WERI-Rb-1 (cell line): ENCODE results near the gene ZIC4.

Experiments used
- DNase-seq: peaks from one replicate; pipeline ENCODE4 v3.0.0-alpha.2; 2020
- H3K27ac ChIP-seq: fragments of 250-450 bp; sonication (Bioruptor Pico); 2 replicates; pipeline ENCODE4 v1.5.1; 2020; ENCODE audit warnings: mild to moderate bottlenecking, moderate library complexity
- H3K27me3 ChIP-seq: fragments of 250-450 bp; sonication (Bioruptor Pico); 2 replicates; pipeline ENCODE4 v1.5.1; 2021; ENCODE audit warnings: mild to moderate bottlenecking, low read depth, moderate library complexity; ENCODE audit not compliant: insufficient read depth, severe bottlenecking
- H3K36me3 ChIP-seq: fragments of 250-450 bp; sonication (Bioruptor Pico); 2 replicates; pipeline ENCODE4 v1.5.1; 2020; ENCODE audit warnings: mild to moderate bottlenecking, moderate library complexity
- H3K4me3 ChIP-seq: 2 replicates; pipeline ENCODE4 v1.5.1; 2011; ENCODE audit warnings: low read depth, mild to moderate bottlenecking, control low read depth, low read length
- H3K9me3 ChIP-seq: fragments of 250-450 bp; sonication (Bioruptor Pico); 2 replicates; pipeline ENCODE4 v1.5.1; 2021; ENCODE audit warnings: mild to moderate bottlenecking, moderate library complexity; ENCODE audit not compliant: severe bottlenecking
- TF ChIP-seq, protein P1 (sequence below): IDR thresholded peaks from 2 replicates; pipeline ENCODE4 v1.5.1; 2011; ENCODE audit warnings: low read depth, mild to moderate bottlenecking, control low read depth, inconsistent platforms, low read length

Gene ZIC4

DNA sequence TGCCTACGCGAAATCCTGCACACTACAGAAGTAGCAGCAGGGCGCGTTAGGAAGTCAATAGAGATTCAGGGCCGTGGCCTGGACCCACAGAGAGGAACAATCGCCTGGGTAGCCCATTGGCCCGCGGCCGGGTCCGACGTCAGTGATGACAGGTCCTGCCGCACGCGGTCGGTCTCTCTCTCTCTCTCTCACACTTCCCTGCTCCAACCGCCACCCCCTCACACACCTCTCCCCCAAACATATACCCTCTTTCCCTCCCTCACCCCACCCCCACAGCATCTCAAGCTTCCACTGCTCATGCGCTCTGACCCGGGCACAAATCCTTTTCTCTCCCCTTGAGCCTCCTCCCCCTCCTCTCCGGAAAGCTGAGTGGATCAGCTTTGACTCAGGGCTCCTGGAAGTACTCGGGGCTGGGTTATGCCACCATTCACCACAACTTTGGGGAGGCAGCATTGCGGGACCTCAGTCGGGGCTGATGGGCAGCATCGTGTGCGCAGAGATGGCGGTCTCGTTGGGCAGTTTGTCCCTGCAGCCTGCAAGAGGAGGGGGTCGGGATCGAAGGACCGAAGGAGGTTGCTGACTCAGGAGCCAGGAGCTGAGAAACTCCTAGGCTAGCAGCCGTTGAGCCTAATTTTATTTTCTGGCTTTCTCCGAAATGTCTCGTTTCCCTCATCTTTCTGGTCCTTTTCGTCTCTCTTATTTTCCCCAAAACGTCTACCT lies 9.0 kb downstream of the ZIC4 start:
- Histone ChIP-seq H3K9me3 (no peaks in the 10 kb centered on the region), H3K27me3 (no peaks in the 10 kb centered on the region), H3K4me3 (no peak overlapping the region), H3K27ac (no peak overlapping the region), H3K36me3 (peaks cover 5% of the 10 kb centered on the region)
- TF ChIP-seq, protein P1, sequence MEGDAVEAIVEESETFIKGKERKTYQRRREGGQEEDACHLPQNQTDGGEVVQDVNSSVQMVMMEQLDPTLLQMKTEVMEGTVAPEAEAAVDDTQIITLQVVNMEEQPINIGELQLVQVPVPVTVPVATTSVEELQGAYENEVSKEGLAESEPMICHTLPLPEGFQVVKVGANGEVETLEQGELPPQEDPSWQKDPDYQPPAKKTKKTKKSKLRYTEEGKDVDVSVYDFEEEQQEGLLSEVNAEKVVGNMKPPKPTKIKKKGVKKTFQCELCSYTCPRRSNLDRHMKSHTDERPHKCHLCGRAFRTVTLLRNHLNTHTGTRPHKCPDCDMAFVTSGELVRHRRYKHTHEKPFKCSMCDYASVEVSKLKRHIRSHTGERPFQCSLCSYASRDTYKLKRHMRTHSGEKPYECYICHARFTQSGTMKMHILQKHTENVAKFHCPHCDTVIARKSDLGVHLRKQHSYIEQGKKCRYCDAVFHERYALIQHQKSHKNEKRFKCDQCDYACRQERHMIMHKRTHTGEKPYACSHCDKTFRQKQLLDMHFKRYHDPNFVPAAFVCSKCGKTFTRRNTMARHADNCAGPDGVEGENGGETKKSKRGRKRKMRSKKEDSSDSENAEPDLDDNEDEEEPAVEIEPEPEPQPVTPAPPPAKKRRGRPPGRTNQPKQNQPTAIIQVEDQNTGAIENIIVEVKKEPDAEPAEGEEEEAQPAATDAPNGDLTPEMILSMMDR, result no peak
- DNase-seq, result no peak

DNA sequence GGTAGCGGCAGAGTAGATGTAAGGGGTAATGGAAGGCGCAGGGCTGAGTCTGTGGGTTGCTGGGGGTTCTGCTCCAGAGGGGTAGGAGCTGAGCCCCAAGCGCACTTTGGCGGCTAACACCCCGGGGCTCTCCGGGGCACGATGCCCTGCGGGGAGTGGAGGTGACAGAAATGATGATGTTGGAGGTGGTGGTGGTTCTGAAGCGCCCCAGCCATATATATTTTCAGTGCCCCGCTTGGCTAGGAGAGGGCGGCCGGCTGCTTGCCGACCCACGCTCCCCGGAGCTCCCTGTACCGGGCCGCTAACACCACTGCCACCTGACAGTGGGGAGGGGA lies 9.7 kb downstream of the ZIC4 start:
- no peaks in the 10 kb centered on the region for H3K27me3 ChIP-seq
- DNase-seq, result no peak

GRCh38 chr3:147395899-147396711 lies 10.2 kb downstream of the ZIC4 start:
- Histone ChIP-seq H3K27me3 (no peaks in the 10 kb centered on the region), H3K36me3 (peaks cover 5% of the 10 kb centered on the region), H3K9me3 (no peaks in the 10 kb centered on the region), H3K4me3 (no peak overlapping the region), H3K27ac (no peak overlapping the region)
- DNase-seq, result no peak
- TF ChIP-seq, protein P1, result no peak

More for the DNA sequence above, 9.7 kb downstream of the ZIC4 start:
- Histone ChIP-seq H3K9me3 (no peaks in the 10 kb centered on the region), H3K4me3 (no peak overlapping the region), H3K27ac (no peak overlapping the region), H3K36me3 (peaks cover 5% of the 10 kb centered on the region)
- TF ChIP-seq, protein P1, result no peak

GRCh38 chr3:147394884-147395225 lies 11.5 kb downstream of the ZIC4 start:
- no peak overlapping the region for H3K4me3 ChIP-seq

DNA sequence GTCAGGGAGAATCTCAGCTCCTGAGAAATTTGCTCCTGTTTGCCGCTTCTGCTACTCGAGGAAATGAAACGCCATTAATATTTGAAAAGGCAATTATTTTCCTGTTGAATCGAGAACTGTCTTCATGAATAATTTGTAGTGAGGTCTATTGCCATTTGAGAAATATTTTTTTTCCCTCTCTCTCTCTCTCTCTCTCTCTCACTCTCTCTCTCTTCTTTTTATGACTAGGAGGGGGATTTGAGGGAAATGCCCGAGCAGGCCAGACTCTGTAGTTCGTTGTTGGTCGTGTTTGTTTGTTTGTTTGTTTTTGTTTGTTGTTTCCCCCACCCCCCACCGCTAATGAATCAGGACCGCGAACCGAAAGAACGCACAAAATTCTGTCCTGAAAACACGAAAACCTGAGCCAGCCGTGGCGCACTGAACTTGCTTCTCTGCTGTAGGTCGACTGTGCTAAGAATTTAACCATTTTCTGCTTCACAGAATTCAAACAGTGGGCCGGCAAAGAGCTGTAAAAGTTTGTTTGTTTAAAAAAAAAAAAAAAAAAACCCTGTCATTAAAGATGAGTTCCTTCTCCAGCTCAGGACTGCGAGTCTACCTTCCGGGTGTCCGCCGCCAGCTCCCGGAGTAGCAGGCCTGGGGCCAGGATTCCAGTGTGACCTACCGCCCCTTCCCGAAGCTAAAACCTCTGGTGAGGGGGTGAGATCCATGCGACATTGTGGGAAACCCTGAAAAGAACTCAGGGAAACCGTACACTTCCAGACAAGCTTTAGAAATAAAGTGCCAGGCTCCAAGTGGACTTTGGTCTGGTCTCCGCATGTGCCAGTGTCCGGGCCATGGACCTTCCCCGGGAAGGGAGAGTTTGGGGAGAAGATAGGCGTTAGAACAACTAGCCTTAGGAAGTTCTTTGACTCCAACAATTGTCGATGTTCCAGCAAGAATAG lies 12.1 kb downstream of the ZIC4 start:
- H3K36me3 ChIP-seq, result peaks cover 5% of the 10 kb centered on the region
- peak overlapping the region; percentile 81 for H3K4me3 ChIP-seq
- no peak for DNase-seq
- H3K27me3 ChIP-seq, result no peaks in the 10 kb centered on the region
- TF ChIP-seq, protein P1, result no peak
- H3K9me3 ChIP-seq, result no peaks in the 10 kb centered on the region
- H3K27ac ChIP-seq, result peak overlapping the region; percentile 94

More at GRCh38 chr3:147394884-147395225, 11.5 kb downstream of the ZIC4 start:
- TF ChIP-seq, protein P1, result no peak
- H3K36me3 ChIP-seq, result peaks cover 5% of the 10 kb centered on the region
- no peak overlapping the region for H3K27ac ChIP-seq
- DNase-seq, result no peak
- H3K27me3 ChIP-seq, result no peaks in the 10 kb centered on the region
- no peaks in the 10 kb centered on the region for H3K9me3 ChIP-seq
